GM23248 (cell line): ENCODE results near the gene DST.

Experiments used
- EZH2 ChIP-seq: fragments of 200-600 bp; sonication (generic); IDR thresholded peaks from 2 replicates; pipeline ENCODE4 v1.6.1; 2018; ENCODE audit warnings: antibody characterized with exemption, mild to moderate bottlenecking; ENCODE audit not compliant: insufficient read depth, poor library complexity, severe bottlenecking
- EZH2phosphoT487 ChIP-seq: fragments of 200-600 bp; sonication (generic); IDR thresholded peaks from 2 replicates; pipeline ENCODE4 v1.6.1; 2018; ENCODE audit warnings: antibody characterized with exemption, moderate library complexity, mild to moderate bottlenecking, low read depth; ENCODE audit not compliant: insufficient read depth

DNA sequence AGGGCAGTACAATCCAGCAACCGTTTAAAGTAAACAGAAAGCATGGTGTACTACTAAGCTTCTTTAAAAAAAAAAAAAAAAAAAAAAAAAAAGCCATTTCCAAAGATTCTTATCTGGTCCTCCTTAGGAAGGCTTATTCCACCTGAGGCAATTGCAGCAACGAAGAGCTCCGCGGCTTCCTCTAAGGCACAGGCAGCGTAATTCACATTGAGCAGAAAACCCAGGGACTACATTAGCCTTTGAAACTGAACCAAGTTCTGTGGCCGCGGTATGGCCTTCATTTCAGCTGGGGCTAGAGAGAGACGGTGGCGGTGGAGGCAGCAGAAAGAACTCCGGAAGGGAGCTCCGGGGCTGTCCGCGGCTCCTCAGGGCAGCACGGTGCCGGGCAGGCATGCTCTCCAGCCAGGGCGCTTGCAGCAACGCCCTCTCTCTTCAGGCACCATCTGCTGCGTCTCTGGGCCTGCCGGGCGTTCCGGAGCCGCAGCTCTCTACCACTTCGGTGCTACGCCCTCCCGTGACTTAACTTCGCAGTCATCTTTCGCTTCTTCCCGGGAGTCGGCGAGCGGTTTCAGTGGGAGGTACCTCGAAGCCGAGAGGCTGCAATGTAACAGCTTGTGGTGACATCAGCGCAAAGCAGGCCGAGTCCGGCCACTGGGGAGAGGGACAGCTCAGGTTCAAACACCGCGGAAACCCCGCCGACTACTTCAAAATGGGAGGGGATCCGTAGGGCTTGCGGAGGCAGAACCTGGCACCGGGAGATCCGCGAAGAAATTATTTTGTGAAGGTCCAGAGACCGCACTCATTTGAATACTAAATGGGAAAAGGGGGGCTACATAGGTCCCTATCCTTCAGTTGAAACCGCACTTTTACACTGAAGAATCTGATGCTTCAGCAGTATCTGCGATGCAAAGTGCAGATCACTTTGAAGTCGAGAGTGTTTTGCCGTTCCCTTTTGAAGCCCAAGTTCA, 100.0 kb downstream of the DST start:
- TF ChIP-seq EZH2phosphoT487 (no peak), EZH2 (no peak)
